GM18519 (cell line): Measurements from ENCODE around the gene GOLM1.

Experiments
- ATAC-seq: cut with Tn5 transposase; IDR thresholded peaks from one replicate; pipeline ENCODE4 v1.9.1; 2021; ENCODE audit warnings: mild to moderate bottlenecking, moderate library complexity; ENCODE audit not compliant: unreplicated experiment, low FRiP score

The GOLM1 gene

DNA sequence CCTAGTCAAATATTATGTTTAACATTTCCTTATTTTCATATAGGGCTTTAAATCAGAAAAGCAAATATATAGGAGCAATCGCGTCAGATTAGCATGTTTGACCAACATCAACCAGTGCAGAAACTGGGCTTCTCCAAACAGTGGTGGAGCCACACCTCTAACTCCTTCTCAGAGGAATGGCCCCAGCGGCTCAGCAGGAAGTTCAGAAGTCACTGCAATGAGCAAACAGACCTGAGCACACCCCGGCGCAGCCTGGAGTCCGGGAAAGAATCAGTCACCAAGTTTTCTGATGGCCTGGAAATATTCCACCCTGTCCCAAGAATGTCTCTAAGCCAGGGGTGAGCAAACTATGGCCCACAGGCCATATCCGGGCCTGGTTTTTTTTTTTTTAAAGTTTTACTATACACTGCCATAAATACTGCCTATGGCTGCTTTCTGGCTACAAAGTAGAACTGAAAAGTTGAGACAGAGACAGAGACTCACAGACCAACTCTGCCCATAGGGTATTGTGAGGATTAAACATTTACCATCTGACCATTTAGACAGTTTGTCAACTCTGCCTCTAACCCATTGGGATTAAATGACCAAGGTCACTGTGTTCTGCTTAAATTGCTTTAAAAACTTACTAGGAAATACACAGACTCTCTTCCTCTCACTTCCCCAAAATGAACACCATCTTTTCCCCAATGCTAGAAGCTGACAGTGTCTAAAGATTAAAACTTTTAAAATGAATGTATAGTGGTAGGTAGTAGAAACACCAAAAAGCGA lies 5.4 kb downstream of the GOLM1 start:
- ATAC-seq = no peak

DNA sequence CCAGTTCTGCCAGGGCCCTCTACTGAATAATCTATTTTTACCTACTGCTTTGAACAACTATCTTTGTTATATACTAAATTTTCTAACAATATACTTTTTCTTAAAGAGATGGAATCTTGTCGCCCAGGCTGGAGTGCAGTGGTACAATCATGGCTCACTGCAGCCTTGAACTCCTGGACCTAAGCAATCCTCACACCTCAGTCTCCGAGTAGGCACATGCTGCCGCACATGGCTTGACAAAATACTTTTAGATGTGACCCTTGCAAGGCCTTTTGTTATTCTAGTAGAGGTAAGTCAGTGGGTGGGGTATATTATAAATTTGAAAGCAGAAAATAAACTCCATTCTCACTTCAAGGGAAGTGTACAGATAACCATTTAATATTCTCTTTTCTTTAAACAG lies 7.9 kb downstream of the GOLM1 start:
- no peak for ATAC-seq

DNA sequence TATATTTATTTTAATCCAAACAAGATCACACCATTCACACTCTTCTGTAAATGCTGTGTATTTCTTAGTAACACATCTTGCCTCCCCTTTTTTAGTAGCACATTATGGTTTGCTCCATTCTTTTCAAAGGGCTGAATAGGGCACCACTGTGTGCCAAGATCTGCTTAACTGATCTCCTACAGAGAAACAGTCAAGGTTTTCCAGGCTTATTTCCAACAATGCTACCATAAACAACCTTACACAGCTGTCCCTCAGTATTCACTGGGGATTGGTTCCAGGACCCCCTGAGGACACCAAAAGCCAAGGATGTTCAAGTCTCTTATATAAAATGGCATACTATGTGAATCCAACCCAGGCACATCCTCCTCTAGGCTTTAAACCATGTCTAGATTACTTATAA lies 16.5 kb downstream of the GOLM1 start:
- no peak for ATAC-seq

DNA sequence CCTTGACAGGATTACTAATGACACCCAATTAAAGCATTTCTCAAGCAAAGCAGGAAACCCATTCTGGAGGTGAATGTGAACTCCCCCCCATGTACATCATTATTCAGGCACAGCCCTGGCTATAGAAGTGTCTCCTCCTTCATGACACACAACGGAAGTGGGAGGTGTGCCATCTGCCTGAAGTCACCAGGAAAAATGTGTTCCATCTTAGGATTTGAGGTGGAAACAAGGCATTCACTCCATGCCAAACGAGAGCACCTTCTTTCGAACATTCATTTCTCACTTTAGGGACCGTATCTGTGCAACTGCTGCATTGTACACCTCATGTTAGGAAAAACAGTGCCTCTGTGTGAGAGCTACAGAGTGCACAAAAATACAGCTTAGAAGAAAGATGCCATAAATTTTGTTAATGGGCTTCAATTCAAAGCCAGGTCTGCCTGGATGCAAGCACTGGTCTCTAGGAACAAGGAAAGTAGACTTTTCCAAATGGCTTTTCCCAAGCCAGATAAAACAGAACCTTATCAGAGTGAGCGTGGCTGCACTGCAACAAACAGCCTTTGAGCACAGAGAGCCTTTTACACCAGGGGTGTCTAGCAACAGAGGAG lies 19.4 kb downstream of the GOLM1 start:
- no peak for ATAC-seq

DNA sequence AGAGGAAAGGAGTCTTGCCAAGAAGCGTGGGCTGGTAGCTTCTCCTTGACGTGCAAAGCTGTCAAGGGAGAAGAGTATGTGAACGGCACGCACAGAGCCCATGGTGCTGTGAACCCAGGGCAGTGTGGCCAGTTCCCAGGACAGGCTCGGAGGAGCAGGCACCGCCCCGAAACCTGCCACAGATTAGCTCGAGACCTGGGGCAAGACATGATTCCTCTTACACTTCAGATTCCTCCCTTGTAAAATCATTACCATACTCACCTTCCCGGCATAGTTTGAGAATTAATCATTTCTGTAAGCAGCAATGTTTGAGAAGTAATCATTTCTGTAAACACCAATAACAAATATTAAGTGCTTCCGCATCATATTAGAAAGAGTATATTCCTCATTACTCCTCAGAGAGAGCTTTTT lies 19.9 kb downstream of the GOLM1 start:
- ATAC-seq = no peak

DNA sequence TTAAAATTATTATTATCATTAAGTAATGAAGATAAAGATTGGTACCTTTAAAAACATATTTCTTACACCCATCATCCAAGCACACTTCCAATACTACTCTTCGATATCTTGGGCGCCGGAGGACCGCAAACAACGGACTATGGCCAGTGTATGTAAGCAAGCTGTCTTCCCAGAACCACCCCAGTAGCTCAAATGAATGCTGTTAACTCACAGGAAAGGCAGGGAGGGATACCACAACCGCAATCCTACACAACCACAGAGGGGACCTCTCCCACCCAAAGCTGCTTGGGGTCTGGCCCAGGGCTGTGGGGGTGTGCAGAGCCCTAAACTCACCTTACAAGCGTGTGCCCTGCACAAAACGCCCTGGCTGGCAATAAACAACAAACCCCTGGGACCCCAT lies 20.6 kb downstream of the GOLM1 start:
- ATAC-seq = no peak

DNA sequence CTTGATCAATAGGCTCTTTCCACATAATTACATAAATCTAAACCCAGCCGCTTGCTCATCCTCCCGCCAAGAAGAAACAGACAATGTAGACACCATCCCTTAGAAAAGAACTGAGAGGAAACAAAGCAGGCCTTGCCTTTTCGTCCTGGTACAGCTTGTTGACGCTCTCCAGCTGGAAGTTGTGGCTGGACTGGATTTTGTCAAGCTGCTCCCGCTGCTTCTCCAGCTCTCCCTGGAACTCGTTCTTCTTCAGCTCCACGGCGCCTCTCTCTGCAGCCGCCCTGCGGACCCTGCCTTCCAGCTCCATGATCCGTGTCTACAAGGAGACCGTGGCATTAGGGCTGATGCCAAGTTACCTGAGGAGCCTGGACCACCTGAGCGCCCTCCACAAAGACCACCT lies 22.1 kb downstream of the GOLM1 start:
- ATAC-seq = no peak

DNA sequence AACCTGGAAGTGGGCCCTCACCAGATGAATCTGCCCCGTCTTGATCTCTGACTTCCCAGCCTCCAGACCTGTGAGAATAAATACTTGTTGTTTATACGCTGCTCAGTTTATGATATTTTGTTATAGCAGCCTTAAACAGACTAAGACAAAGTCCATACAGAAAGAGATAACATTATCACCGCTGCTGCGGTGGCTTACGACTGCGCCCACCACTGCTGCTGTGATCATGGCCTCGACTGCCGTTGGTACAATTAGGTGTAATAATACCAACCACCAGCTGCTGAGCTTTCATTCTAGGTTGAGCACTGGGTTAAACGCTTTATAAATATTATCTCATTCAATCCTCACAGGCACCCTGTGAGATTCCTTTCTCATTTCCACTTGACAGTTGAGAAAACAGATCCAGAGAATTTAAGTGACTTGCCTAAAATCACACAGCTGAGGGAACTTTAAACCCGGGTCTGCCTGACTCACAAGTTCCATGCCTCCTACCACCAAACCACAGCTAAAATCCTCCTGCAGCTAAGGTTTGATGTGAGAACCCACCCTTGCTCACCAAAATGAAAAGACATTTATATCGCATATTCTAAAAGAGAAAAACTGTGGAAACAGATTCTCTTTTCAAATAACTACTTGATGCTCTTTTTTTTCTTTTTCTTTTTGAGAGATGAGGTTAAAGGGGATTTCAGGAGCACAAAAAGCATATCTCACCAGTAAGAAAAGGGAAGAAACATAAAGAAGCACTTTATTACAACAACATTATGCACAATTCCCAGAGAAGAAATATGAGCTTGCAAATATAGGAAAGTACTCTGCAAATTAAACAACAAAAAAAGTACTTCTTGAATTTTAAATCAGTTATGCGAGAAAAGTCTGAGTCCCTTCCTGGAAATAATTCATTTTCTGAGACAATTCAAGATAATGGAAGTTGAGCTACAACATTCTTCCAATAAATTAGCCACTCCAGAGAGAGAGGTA lies 23.9 kb downstream of the GOLM1 start:
- no peak for ATAC-seq

DNA sequence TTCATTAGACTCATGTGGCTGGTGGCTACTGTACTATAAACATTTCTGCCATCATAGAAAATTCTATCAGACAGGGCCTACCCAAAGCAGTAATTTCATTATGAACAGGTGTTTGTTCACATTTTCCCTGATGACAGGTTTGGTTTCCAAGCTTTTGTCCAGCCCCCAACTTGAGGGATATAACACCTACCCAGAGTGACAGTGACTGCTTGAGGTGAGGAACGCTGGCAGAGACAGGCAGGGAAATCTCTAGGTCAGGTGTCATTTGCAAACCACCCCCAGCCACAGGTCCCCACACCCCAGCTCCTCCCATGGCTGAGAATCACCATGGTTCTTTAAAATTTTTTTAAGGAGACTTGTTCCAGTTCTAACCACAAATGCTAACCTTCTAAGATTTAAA lies 25.5 kb downstream of the GOLM1 start:
- ATAC-seq = no peak

DNA sequence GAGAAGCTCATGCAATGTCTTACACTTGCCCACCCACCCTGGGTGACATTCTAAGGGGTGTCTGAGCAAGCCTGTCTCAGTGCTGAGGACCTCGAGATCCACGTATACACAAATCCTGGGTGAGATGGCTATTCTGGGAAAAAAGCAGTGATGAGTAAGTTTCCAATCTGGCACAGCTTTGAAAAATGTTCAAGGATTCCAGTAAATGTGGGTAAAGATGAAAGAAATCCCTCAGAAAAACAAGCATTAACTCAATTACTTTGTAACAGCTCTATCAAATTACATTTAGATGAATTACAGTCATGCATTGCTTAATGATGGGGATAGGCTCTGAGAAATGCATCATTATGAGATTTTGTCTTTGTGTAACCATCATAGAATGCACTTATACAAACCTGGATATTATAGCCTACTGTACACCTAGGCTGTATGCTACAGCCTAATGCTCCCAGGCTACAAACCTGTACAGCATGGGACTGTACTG lies 26.9 kb downstream of the GOLM1 start:
- ATAC-seq = no peak

DNA sequence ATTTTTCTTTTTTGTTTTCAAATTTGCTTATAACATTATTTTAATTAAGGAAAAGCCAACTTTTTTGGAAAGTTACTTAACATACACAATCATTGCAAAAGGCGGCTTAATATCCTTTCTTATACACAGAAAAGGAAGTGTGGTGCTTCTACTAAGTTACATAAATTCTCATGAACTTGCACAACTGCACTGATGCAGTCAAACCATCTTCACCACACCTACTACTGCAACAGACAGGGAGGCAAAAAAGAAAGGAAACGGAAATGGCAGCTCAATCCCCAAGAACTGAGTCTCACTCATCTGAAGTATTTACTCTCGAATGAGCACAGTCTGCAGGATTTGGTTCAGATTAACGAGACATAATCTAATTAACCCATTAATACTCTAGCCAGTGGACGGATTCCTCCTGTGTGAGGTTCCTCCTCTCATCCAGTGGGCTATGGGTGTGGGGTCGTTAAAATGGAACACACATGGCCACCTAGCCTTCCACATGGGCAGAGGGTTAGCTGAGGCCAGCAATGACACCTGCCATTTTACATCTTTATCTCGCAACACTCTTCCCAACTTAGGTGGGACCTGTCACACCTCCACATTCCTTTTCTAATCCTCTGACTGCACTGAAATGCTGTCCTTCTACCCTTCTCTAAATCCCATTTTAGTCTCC lies 30.0 kb downstream of the GOLM1 start:
- no peak for ATAC-seq

DNA sequence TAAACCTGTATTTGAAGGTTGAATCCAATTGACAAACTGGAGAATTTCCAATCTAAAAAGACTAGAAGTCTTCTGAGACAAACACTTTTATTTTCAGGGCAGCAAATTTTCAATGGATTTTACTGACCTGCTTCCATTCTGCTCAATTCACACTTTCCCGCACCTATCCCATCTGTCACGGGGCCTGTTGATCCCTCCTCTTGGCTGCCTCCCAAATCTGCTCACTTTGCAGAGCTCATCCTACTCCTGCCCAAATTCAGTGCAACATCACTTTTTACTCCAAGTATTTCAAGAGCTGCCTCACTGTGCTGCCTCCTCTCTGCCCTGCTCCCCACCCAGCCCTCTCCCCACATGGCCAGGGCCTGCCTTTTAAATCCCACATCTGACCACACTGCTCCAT lies 35.1 kb downstream of the GOLM1 start:
- ATAC-seq = no peak

DNA sequence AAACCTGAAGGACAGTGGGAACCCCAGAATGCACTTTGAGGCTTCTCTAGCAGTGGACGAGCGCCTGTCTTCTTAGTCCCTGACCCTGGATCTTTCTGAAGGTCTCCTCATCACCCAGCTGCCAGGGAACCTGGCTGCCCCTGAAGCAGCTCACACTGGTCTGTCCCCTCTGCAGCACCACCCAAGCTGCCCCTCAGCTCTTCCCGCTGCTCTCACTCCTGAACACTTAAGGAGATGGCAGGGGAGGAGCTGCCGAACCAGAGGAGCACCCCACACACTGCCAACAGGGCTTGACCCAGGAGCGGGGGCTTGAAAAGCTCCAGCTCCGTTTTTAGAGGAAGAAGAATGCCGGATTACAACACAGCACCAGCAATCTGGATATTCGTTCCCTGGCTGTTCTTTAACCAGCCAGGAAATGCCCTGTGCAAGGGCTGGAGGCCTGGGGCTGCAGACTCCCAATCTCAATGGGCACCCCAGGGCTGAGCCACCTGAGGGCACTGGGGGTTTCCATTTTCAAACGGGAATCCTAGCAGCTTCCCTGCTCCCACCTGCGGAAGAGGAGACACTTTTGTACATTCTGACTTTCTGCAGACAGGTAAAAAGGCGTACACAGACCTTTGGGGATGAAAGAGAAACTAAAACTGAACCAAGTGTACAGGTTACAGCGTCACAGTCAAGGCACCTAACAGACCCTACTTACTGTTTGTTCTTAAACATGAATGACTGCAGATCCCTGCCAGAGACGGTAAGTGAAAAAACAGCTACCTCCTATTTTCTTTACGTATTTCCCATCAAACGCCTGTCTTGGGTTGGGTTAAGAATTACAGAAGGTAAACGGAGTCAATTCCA lies 36.3 kb downstream of the GOLM1 start:
- ATAC-seq = no peak

DNA sequence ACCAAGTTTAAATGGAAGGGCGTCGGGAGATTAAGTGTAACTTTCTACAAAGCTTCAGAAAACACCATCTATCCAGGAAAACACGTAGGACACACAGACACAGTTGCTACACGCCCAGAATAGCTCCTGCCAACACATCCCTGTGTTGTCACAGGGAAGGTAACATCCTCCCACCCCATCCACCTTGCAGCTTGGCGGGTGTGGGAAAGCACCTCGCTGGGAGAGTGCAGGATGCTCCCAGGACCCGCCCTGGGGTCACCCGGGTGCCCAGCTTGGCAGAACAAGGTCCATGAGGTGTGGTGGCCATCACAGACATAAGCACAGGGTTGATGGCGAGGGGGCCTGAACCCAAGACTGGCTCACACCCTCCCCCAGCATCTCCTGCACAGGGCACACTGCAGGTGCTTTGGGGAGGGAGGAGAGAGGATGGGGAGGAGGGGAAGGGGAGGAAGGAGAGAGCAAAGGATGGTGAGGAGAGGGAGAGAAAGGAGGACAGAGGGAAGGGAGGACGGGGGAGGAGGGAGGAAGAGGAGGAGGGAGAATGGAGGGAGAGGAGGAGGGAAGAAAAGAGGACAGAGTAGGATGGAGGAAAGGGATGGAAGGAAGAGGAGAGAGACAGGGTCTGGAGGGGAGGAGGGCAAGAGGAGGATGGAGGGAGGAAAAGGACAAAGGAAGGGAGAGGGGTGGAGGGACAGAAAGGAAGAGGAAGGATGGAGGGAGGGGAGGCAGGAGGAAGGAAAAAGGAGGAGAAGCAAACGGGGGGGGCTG lies 37.2 kb downstream of the GOLM1 start:
- ATAC-seq = no peak

DNA sequence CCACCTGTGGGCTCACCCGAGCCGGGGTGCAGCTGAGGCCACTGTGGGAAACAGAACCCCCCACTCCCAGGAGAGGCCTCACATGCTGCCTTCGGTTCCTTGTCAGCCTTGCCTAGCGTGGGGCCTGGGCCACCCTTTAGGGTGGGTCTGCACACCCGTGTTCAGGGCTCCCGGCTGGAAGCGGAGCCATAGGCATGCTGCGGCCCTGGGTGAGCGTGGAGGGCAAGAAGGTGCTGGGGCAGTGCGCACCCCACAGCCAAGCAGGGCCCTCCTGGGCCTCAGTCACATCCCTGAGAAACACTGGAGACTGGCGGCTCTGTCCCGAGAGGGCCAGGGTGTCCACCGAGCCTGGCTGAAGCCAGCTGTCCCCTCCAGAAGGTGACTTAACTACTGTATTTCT lies 41.9 kb downstream of the GOLM1 start:
- ATAC-seq = no peak

DNA sequence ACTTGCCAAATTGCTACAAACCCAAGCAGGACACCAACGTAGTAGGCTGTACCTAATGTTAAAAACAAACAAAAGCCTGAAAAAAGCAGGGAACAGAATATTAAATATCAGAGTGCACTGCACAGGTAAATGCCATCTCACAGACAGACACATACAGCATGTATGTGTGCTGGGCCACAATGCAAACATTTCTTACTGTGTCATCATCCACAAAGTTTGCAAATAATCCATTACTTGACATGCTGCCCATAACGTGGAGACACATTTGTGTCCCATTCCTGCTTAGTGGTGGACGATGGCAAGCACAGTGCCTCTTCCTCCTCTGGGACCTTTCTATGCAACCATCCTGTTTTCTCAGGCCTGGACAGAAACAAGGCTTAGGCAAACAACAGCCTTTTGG lies 44.7 kb downstream of the GOLM1 start:
- ATAC-seq = no peak

DNA sequence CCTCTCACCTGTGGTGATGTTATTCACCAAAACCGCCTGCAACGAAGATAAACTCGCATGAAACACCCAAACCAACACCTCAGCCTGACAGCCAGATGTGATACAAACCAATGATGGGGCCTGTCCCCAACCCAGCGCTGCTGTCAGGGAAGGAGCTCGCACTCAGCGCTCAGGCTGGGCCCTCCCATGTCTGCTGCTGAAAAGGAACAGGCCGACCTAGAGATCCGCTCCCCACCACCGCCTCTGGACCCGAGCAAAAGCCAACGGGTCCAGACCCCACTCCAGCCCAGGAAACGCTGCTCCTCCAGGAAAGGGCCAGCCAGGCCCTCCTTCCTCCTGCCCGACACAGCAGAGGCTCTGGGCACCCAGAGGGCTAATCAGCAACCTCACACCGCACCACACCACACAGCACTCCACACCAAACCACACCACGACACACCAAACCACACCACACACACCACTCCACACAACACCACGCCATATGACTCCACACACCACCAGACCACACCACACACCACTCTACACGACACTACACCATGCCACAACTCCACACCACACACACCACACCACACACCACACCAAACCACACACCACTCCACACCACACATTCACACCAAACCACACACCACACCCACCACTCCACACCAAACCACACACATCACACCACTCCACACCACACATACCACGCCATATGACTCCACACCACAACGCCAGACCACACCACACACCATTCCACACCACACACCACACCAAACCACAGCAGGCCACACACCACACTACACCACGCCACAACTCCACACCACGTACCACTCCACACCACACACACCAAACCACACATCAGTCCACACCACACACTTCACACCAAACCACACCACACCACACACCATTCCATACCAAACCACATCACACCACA lies 46.5 kb downstream of the GOLM1 start:
- ATAC-seq = no peak
